ENCODE data around the gene LETM1. TPM values are rescaled to one million over a fixed set of nuclear protein-coding genes. Genes with fewer than 3 reads are reported as not detected.

The LETM1 gene
- total RNA-seq, 4 donors from 2014 or later, result 23.2 to 40.3 (median 33.6) TPM

- peaks cover 44 to 49% (median 44%) of the 10 kb centered on the region in 3 donors for H3K27me3 ChIP-seq
- no peak overlapping the region for H3K27ac ChIP-seq
- in situ Hi-C loops (cut with MboI; ENCODE audit: low sequenced_read_pairs in 4 of 4) (no loop called here), intact Hi-C loops (cut with DNase I; ENCODE audit: low total_unique reads) (no loop called here)
- no peak for DNase-seq
- no peaks in the 10 kb centered on the region for H3K9me3 ChIP-seq
- ATAC-seq, result peak; percentile 30 to 56
- H3K4me3 ChIP-seq, result peak overlapping the region in 3 of 4 donors; percentile 28 to 40 (median 40)
- H3K4me1 ChIP-seq, result peaks cover 0 to 6% of the 10 kb centered on the region in 2 donors
- TF ChIP-seq POLR2A (IDR thresholded peaks at IDR 0.05) (no peak), CTCF (IDR thresholded peaks at IDR 0.05 in 4 of 5, conservative IDR thresholded peaks at IDR 0.05 in 1 of 5) (no peak)
- no peaks in the 10 kb centered on the region for H3K36me3 ChIP-seq
These were observed 62.5 kb downstream of the LETM1 start for GRCh38 chr4:1793496-1793840.

GRCh38 chr4:1792832-1793495 is 63.0 kb downstream of the LETM1 start, which contains the start of gene FGFR3:
Gene FGFR3 (plus strand): TSS chr4:1793293. CDS start chr4:1793935, 642 bp downstream.
- peak within 1 kb of the TSS; percentile 35 to 52 (median 40) for H3K4me3 ChIP-seq

GRCh38 chr4:1792158-1792831 is 63.7 kb downstream of the LETM1 start:
- intact Hi-C loops (cut with DNase I; ENCODE audit: low total_unique reads), result no loop called here
- ATAC-seq, result no peak

More at GRCh38 chr4:1792832-1793495, 63.0 kb downstream of the LETM1 start, which contains the start of gene FGFR3:
- DNase-seq (no peak), ATAC-seq (peak; percentile 49 to 68)
- Histone ChIP-seq H3K9me3 (no peaks in the 10 kb centered on the region), H3K4me1 (peaks cover 0 to 6% of the 10 kb centered on the region in 2 donors), H3K27ac (no peak within 1 kb of the TSS), H3K27me3 (peaks cover 42 to 44% (median 44%) of the 10 kb centered on the region in 3 donors), H3K36me3 (no peaks in the 10 kb centered on the region)
- no peak for TF ChIP-seq CTCF (IDR thresholded peaks at IDR 0.05 in 4 of 5, conservative IDR thresholded peaks at IDR 0.05 in 1 of 5)
- peak in 1 of 2 donors; percentile 24 for TF ChIP-seq POLR2A (IDR thresholded peaks at IDR 0.05)
- intact Hi-C loops (cut with DNase I; ENCODE audit: low total_unique reads) (no loop called here), in situ Hi-C loops (cut with MboI; ENCODE audit: low sequenced_read_pairs in 4 of 4) (no loop called here)

GRCh38 chr4:1790005-1790404 is 66.0 kb downstream of the LETM1 start:
- no peak for ATAC-seq
- H3K9me3 ChIP-seq, result no peaks in the 10 kb centered on the region
- intact Hi-C loops (cut with DNase I; ENCODE audit: low total_unique reads) (no loop called here), in situ Hi-C loops (cut with MboI; ENCODE audit: low sequenced_read_pairs in 4 of 4) (no loop called here)
- H3K36me3 ChIP-seq, result no peaks in the 10 kb centered on the region
- no peak overlapping the region for H3K27ac ChIP-seq
- peaks cover 4 to 9% of the 10 kb centered on the region in 2 donors for H3K4me1 ChIP-seq
- TF ChIP-seq POLR2A (IDR thresholded peaks at IDR 0.05) (no peak), CTCF (IDR thresholded peaks at IDR 0.05 in 4 of 5, conservative IDR thresholded peaks at IDR 0.05 in 1 of 5) (no peak)
- DNase-seq, result no peak
- peaks cover 13 to 17% (median 16%) of the 10 kb centered on the region in 3 donors for H3K27me3 ChIP-seq
- no peak overlapping the region for H3K4me3 ChIP-seq

More at GRCh38 chr4:1792158-1792831, 63.7 kb downstream of the LETM1 start:
- no peak overlapping the region for H3K27ac ChIP-seq
- no peak for DNase-seq
- in situ Hi-C loops (cut with MboI; ENCODE audit: low sequenced_read_pairs in 4 of 4), result no loop called here
- peaks cover 36 to 39% (median 38%) of the 10 kb centered on the region in 3 donors for H3K27me3 ChIP-seq
- H3K4me3 ChIP-seq, result no peak overlapping the region
- no peaks in the 10 kb centered on the region for H3K9me3 ChIP-seq
- peaks cover 0 to 6% of the 10 kb centered on the region in 2 donors for H3K4me1 ChIP-seq
- TF ChIP-seq POLR2A (IDR thresholded peaks at IDR 0.05), result no peak
- no peak for TF ChIP-seq CTCF (IDR thresholded peaks at IDR 0.05 in 4 of 5, conservative IDR thresholded peaks at IDR 0.05 in 1 of 5)
- H3K36me3 ChIP-seq, result no peaks in the 10 kb centered on the region

Data from gastrocnemius medialis (tissue), 4 donors.